ENCODE measurements around the gene CINP. TPM values are rescaled to one million over a fixed set of nuclear protein-coding genes. Genes with fewer than 3 reads are reported as not detected.

CINP gene
- total and polyA plus RNA-seq, 2 of the 13 experiments (the other 11 are each of a cell fraction or from before 2014, with no cell fraction given): 32.8 to 42.8 TPM

DNA sequence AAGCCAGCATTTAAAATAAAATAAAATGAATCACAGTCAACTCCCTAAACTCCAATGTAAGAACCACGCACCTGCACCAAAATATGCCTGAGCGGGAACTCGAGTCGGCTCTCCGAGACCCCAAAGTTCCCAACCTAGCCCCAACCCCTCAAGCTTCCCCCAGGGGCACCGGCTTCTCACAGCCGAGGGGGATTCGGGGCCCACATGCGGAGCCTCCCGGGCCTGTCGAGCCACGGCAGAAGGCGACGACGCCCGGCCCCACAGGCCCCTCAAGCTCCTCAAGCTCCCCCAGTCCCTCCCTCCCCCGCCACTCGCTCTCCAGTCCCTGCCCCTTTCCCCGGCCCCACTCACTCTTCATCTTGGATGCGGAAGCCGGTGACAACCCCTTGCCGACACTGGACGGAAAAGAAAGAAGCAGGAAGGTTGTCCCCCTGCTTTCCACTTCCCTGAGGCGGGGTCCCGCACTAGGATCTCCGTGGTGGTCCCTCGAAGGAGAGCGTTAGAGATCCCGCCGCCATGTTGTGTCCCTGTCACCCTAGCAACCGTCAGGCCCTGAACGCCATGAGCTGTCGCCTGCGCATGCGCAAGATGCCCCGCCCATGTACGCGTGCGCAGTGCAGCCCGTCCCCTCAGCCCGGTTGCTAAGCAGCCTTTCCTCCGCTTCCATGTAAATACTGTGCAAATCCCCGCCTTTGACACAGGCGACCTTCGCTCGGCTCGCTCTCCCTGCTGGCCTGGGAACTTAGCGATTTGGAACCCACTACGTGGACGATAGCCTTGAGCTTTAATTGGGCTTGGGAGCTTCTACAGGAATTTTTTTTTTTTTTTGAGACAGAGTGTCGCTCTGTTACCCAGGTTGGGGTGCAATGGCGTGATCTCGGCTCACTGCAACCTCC lies 57.8 kb downstream of the CINP start, which contains the start of gene MOK (continued):
- TF ChIP-seq FOXK1 (CRISPR knock-in tag; IDR thresholded peaks at IDR 0.05; ENCODE audit: borderline replicate concordance, low read depth): peak; percentile 88
- no peak for TF ChIP-seq ZNF652 (CRISPR knock-in tag; IDR thresholded peaks at IDR 0.05; ENCODE audit: borderline replicate concordance, low read depth)
- no peak for TF ChIP-seq ZNF572 (CRISPR knock-in tag; IDR thresholded peaks at IDR 0.05)
- TF ChIP-seq ARNT2 (CRISPR knock-in tag; IDR thresholded peaks at IDR 0.05; ENCODE audit: low read depth): 0 out of 2 replicates have a peak, but pooled peaks have one; percentile 22
- peak; percentile 19; the same call in 1 of the 2 replicates for TF ChIP-seq ZNF143 (CRISPR knock-in tag; IDR thresholded peaks at IDR 0.05)
- TF ChIP-seq, protein P1, sequence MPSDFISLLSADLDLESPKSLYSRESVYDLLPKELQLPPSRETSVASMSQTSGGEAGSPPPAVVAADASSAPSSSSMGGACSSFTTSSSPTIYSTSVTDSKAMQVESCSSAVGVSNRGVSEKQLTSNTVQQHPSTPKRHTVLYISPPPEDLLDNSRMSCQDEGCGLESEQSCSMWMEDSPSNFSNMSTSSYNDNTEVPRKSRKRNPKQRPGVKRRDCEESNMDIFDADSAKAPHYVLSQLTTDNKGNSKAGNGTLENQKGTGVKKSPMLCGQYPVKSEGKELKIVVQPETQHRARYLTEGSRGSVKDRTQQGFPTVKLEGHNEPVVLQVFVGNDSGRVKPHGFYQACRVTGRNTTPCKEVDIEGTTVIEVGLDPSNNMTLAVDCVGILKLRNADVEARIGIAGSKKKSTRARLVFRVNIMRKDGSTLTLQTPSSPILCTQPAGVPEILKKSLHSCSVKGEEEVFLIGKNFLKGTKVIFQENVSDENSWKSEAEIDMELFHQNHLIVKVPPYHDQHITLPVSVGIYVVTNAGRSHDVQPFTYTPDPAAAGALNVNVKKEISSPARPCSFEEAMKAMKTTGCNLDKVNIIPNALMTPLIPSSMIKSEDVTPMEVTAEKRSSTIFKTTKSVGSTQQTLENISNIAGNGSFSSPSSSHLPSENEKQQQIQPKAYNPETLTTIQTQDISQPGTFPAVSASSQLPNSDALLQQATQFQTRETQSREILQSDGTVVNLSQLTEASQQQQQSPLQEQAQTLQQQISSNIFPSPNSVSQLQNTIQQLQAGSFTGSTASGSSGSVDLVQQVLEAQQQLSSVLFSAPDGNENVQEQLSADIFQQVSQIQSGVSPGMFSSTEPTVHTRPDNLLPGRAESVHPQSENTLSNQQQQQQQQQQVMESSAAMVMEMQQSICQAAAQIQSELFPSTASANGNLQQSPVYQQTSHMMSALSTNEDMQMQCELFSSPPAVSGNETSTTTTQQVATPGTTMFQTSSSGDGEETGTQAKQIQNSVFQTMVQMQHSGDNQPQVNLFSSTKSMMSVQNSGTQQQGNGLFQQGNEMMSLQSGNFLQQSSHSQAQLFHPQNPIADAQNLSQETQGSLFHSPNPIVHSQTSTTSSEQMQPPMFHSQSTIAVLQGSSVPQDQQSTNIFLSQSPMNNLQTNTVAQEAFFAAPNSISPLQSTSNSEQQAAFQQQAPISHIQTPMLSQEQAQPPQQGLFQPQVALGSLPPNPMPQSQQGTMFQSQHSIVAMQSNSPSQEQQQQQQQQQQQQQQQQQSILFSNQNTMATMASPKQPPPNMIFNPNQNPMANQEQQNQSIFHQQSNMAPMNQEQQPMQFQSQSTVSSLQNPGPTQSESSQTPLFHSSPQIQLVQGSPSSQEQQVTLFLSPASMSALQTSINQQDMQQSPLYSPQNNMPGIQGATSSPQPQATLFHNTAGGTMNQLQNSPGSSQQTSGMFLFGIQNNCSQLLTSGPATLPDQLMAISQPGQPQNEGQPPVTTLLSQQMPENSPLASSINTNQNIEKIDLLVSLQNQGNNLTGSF (CRISPR knock-in tag; IDR thresholded peaks at IDR 0.05): no peak
- TF ChIP-seq POLR2AphosphoS5 (IDR thresholded peaks at IDR 0.05; ENCODE audit: low read depth, low read length): peak; percentile 55
- no peak for TF ChIP-seq ZNF367 (CRISPR knock-in tag; IDR thresholded peaks at IDR 0.05; ENCODE audit: borderline replicate concordance)
- TF ChIP-seq, protein P2, sequence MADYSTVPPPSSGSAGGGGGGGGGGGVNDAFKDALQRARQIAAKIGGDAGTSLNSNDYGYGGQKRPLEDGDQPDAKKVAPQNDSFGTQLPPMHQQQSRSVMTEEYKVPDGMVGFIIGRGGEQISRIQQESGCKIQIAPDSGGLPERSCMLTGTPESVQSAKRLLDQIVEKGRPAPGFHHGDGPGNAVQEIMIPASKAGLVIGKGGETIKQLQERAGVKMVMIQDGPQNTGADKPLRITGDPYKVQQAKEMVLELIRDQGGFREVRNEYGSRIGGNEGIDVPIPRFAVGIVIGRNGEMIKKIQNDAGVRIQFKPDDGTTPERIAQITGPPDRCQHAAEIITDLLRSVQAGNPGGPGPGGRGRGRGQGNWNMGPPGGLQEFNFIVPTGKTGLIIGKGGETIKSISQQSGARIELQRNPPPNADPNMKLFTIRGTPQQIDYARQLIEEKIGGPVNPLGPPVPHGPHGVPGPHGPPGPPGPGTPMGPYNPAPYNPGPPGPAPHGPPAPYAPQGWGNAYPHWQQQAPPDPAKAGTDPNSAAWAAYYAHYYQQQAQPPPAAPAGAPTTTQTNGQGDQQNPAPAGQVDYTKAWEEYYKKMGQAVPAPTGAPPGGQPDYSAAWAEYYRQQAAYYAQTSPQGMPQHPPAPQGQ (CRISPR knock-in tag; IDR thresholded peaks at IDR 0.05; ENCODE audit: borderline replicate concordance): no peak
- TF ChIP-seq SAFB2 (CRISPR knock-in tag; IDR thresholded peaks at IDR 0.05; ENCODE audit: borderline replicate concordance, low read depth): no peak
- no peak for TF ChIP-seq ZNF326 (CRISPR knock-in tag; IDR thresholded peaks at IDR 0.05; ENCODE audit: borderline replicate concordance)
- peak; percentile 82 for TF ChIP-seq HNF4A (CRISPR knock-in tag; IDR thresholded peaks at IDR 0.05)
- TF ChIP-seq ZMYM4 (CRISPR knock-in tag; IDR thresholded peaks at IDR 0.05): 0 out of 2 replicates have a peak, but pooled peaks have one; percentile 19
- TF ChIP-seq, protein P3, sequence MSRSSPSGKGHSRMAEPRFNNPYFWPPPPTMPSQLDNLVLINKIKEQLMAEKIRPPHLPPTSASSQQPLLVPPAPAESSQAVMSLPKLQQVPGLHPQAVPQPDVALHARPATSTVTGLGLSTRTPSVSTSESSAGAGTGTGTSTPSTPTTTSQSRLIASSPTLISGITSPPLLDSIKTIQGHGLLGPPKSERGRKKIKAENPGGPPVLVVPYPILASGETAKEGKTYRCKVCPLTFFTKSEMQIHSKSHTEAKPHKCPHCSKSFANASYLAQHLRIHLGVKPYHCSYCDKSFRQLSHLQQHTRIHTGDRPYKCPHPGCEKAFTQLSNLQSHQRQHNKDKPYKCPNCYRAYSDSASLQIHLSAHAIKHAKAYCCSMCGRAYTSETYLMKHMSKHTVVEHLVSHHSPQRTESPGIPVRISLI (CRISPR knock-in tag; IDR thresholded peaks at IDR 0.05; ENCODE audit: borderline replicate concordance): peak; percentile 86
- TF ChIP-seq KDM2A (CRISPR knock-in tag; IDR thresholded peaks at IDR 0.05; ENCODE audit: borderline replicate concordance, low read depth): no peak
- peak; percentile 54; the same call in 1 of the 2 replicates for TF ChIP-seq ZNF543 (CRISPR knock-in tag; IDR thresholded peaks at IDR 0.05)
- TF ChIP-seq ZNF782 (CRISPR knock-in tag; IDR thresholded peaks at IDR 0.05; ENCODE audit: borderline replicate concordance): no peak
- TF ChIP-seq ZNF644 (CRISPR knock-in tag; IDR thresholded peaks at IDR 0.05; ENCODE audit: low read depth): no peak
- TF ChIP-seq ESRRA (CRISPR knock-in tag; IDR thresholded peaks at IDR 0.05; ENCODE audit: low read depth): 0 out of 2 replicates have a peak, but pooled peaks have one; percentile 39
- 0 out of 2 replicates have a peak, but pooled peaks have one; percentile 68 for TF ChIP-seq ZNF501 (CRISPR knock-in tag; IDR thresholded peaks at IDR 0.05)
